Vagina (tissue), 2 donors: ENCODE data around the gene MLF2. TPM values are rescaled to one million over a fixed set of nuclear protein-coding genes. Genes with fewer than 3 reads are reported as not detected.
A peak's percentile ranks its signal among the peaks of the same experiment; 100 is the strongest.

Source experiments
- DNase-seq, 2 donors: peaks; one replicate each; pipeline ENCODE4 v3.0.0-alpha.2; 2017; ENCODE audit errors: extremely low spot score in 2 of 2
- H3K27ac ChIP-seq: fragments of 200-600 bp; sonication (generic); one replicate; pipeline ENCODE4 v1.5.1; 2019
- H3K27me3 ChIP-seq: fragments of 200-600 bp; sonication (generic); one replicate; pipeline ENCODE4 v1.5.1; 2019
- H3K36me3 ChIP-seq, 2 donors: fragments of 200-600 bp; sonication (generic); one replicate each; pipeline ENCODE4 v1.5.1; 2017 to 2019
- H3K4me1 ChIP-seq: fragments of 200-600 bp; sonication (generic); one replicate; pipeline ENCODE4 v1.5.1; 2019
- H3K4me3 ChIP-seq, 2 donors: fragments of 200-600 bp; sonication (generic); 1 replicate in 1 of 2; 2 replicates in 1 of 2; pipeline ENCODE4 v1.5.1; 2016 to 2019
- H3K9me3 ChIP-seq: fragments of 200-600 bp; sonication (generic); one replicate; pipeline ENCODE4 v1.5.1; 2019
- CTCF ChIP-seq, 3 experiments: fragments of 450-650 bp in 2 of 3; fragments of 200-600 bp in 1 of 3; sonication (generic) in 1 of 3; IDR thresholded peaks; one replicate each; pipeline ENCODE4 v1.5.1; 2017 to 2019; ENCODE audit warnings: antibody characterized with exemption in 3 of 3, mild to moderate bottlenecking in 2 of 3, moderate library complexity in 2 of 3
- POLR2A ChIP-seq, 2 donors: fragments of 450-650 bp; IDR thresholded peaks; one replicate each; pipeline ENCODE4 v1.6.1; 2017; ENCODE audit warnings: antibody characterized with exemption in 2 of 2, mild to moderate bottlenecking in 2 of 2, moderate library complexity in 2 of 2
- POLR2AphosphoS5 ChIP-seq, 2 donors: sonication (generic); formaldehyde crosslinking; IDR thresholded peaks; one replicate each; pipeline ENCODE4 v1.9.0; 2017; ENCODE audit warnings: antibody characterized with exemption in 2 of 2, mild to moderate bottlenecking in 2 of 2, low read depth in 1 of 2; ENCODE audit not compliant: insufficient read depth in 1 of 2
- intact Hi-C: fragments of 100-400 bp; cut with DNase I; formaldehyde crosslinking; loops from one replicate; pipeline ENCODE4 v1.15.1; 2023
- total RNA-seq: library from RNA; depleted of rRNA; stranded (reverse); fragments of >200 nt; gene quantifications from one replicate; pipeline ENCODE4 v1.2.3, GENCODE V29; 2016

The MLF2 gene
- total RNA-seq, 1 donor from 2014 or later = 150 TPM

DNA sequence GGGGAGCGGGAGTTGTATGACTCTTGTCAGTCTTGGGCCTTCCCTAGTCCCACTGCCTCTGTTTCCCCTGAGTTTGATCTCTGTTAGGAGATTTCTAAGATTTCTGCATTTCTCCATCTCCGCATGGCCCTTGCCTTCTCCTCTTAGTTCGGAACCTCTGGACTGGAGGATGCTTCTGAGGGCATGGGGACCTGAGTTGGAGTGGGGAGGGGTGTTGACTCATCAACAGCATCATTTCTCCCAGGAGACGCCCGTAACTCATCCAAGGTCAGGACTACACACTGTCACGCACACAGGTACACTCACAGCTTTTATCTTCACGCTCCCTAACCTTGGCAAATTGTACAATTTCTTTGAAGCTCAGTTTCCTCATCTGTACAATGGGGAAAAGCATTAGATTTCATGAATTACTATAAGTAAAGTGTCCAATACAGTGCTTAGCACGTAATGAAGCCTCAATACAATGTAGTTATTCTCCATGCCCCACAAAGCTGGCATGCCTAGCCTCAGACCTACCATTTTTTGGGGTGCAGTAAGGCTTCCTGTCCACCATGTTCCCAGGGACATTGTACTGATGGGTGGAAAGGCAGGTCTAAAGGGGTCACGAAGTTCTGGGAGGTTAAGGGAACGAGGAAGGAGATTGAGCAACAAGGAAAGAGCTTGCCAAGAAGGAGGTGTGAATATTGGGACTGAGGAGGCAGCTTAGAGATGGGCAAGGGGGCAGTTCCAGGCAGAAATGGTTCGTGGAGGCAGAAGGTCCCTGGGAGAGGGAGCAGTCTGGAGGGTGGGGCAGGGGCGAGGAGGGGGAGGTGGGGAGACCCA is 18.8 kb upstream of the MLF2 start:
- no peak for DNase-seq
- H3K27ac ChIP-seq = peak overlapping the region; percentile 33
- intact Hi-C loops = no loop called here
- TF ChIP-seq POLR2A (IDR thresholded peaks at IDR 0.05) (no peak), POLR2AphosphoS5 (IDR thresholded peaks at IDR 0.05; ENCODE audit: insufficient read depth in 1 of 2, low read depth in 1 of 2) (no peak), CTCF (IDR thresholded peaks at IDR 0.05) (no peak)
- peaks cover 0 to 20% of the 10 kb centered on the region in 2 donors for H3K36me3 ChIP-seq
- no peaks in the 10 kb centered on the region for H3K9me3 ChIP-seq
- H3K4me1 ChIP-seq = peaks cover 48% of the 10 kb centered on the region
- H3K27me3 ChIP-seq = no peaks in the 10 kb centered on the region
- H3K4me3 ChIP-seq = peak overlapping the region in 1 of 2 donors; percentile 41

GRCh38 chr12:6771091-6771495 is 18.2 kb upstream of the MLF2 start:
- no peaks in the 10 kb centered on the region for H3K27me3 ChIP-seq
- no peak for TF ChIP-seq POLR2A (IDR thresholded peaks at IDR 0.05)
- DNase-seq = no peak
- H3K4me1 ChIP-seq = peaks cover 48% of the 10 kb centered on the region
- no peaks in the 10 kb centered on the region for H3K9me3 ChIP-seq
- H3K36me3 ChIP-seq = peaks cover 0 to 20% of the 10 kb centered on the region in 2 donors
- intact Hi-C loops = no loop called here
- H3K4me3 ChIP-seq = no peak overlapping the region
- H3K27ac ChIP-seq = peak overlapping the region; percentile 29

- Histone ChIP-seq H3K27ac (peak overlapping the region; percentile 29), H3K36me3 (peaks cover 0 to 20% of the 10 kb centered on the region in 2 donors), H3K4me3 (no peak overlapping the region), H3K9me3 (no peaks in the 10 kb centered on the region), H3K4me1 (peaks cover 52% of the 10 kb centered on the region), H3K27me3 (no peaks in the 10 kb centered on the region)
- TF ChIP-seq CTCF (IDR thresholded peaks at IDR 0.05) (no peak), POLR2A (IDR thresholded peaks at IDR 0.05) (no peak), POLR2AphosphoS5 (IDR thresholded peaks at IDR 0.05; ENCODE audit: insufficient read depth in 1 of 2, low read depth in 1 of 2) (no peak)
- DNase-seq = no peak
- intact Hi-C loops = no loop called here
Observed at GRCh38 chr12:6770600-6770999, 17.7 kb upstream of the MLF2 start.

- H3K27me3 ChIP-seq = no peaks in the 10 kb centered on the region
- TF ChIP-seq POLR2A (IDR thresholded peaks at IDR 0.05) (no peak), POLR2AphosphoS5 (IDR thresholded peaks at IDR 0.05; ENCODE audit: insufficient read depth in 1 of 2, low read depth in 1 of 2) (no peak), CTCF (IDR thresholded peaks at IDR 0.05) (no peak)
- no peaks in the 10 kb centered on the region for H3K9me3 ChIP-seq
- no peak for DNase-seq
- no peak overlapping the region for H3K27ac ChIP-seq
- H3K4me3 ChIP-seq = no peak overlapping the region
- H3K36me3 ChIP-seq = peaks cover 0 to 20% of the 10 kb centered on the region in 2 donors
- H3K4me1 ChIP-seq = peaks cover 57% of the 10 kb centered on the region
- intact Hi-C loops = no loop called here
Observed at GRCh38 chr12:6770094-6770493, 17.2 kb upstream of the MLF2 start.

- peaks cover 0 to 20% of the 10 kb centered on the region in 2 donors for H3K36me3 ChIP-seq
- no peaks in the 10 kb centered on the region for H3K9me3 ChIP-seq
- no peak overlapping the region for H3K4me3 ChIP-seq
- peaks cover 61% of the 10 kb centered on the region for H3K4me1 ChIP-seq
- no peak for DNase-seq
- no peaks in the 10 kb centered on the region for H3K27me3 ChIP-seq
- H3K27ac ChIP-seq = peak overlapping the region; percentile 97
- intact Hi-C loops = loop anchor here (5.0 kb wide), 1 partner anchor 58 kb away; the partner anchor contains the start of gene P3H3
- TF ChIP-seq POLR2AphosphoS5 (IDR thresholded peaks at IDR 0.05; ENCODE audit: insufficient read depth in 1 of 2, low read depth in 1 of 2) (no peak), POLR2A (IDR thresholded peaks at IDR 0.05) (no peak), CTCF (IDR thresholded peaks at IDR 0.05) (no peak)
Observed at GRCh38 chr12:6769666-6770065, 16.7 kb upstream of the MLF2 start.
